HEK293 (cell line): ENCODE measurements around the gene COQ4.

Experiments used
- ATF2 ChIP-seq: fragments of 450-650 bp; formaldehyde crosslinking; IDR thresholded peaks from 2 replicates; pipeline ENCODE4 v1.5.1; 2016; ENCODE audit warnings: missing biosample characterization, missing genetic modification characterization, low read depth
- GLI2 ChIP-seq: fragments of 450-650 bp; formaldehyde crosslinking; IDR thresholded peaks from 2 replicates; pipeline ENCODE4; 2017; ENCODE audit warnings: missing biosample characterization, missing genetic modification characterization, low read depth, borderline replicate concordance
- GLI4 ChIP-seq: fragments of 450-650 bp; formaldehyde crosslinking; IDR thresholded peaks from 2 replicates; pipeline ENCODE4 v1.5.1; 2016; ENCODE audit warnings: missing biosample characterization, missing genetic modification characterization
- KLF16 ChIP-seq: fragments of 450-650 bp; formaldehyde crosslinking; IDR thresholded peaks from 2 replicates; pipeline ENCODE4 v1.5.1; 2017; ENCODE audit warnings: missing biosample characterization, missing genetic modification characterization
- SCRT1 ChIP-seq: fragments of 450-650 bp; formaldehyde crosslinking; IDR thresholded peaks from 2 replicates; pipeline ENCODE4 v1.5.1; 2016; ENCODE audit warnings: missing biosample characterization, missing genetic modification characterization, borderline replicate concordance
- YY1 ChIP-seq: fragments of 450-650 bp; formaldehyde crosslinking; IDR thresholded peaks from 2 replicates; pipeline ENCODE4 v1.5.1; 2018; ENCODE audit warnings: missing biosample characterization, missing genetic modification characterization
- ZBTB20 ChIP-seq: fragments of 450-650 bp; formaldehyde crosslinking; IDR thresholded peaks from 2 replicates; pipeline ENCODE4 v1.5.1; 2016; ENCODE audit warnings: missing biosample characterization, missing genetic modification characterization
- ZBTB21 ChIP-seq: fragments of 450-650 bp; formaldehyde crosslinking; IDR thresholded peaks from 2 replicates; pipeline ENCODE4 v1.5.1; 2017; ENCODE audit warnings: missing biosample characterization, missing genetic modification characterization
- ZBTB8A ChIP-seq: fragments of 450-650 bp; formaldehyde crosslinking; IDR thresholded peaks from 2 replicates; pipeline ENCODE4 v1.5.1; 2016; ENCODE audit warnings: missing biosample characterization, missing genetic modification characterization
- ZFHX2 ChIP-seq: fragments of 450-650 bp; formaldehyde crosslinking; conservative IDR thresholded peaks from 2 replicates; pipeline ENCODE4 v1.5.1; 2016; ENCODE audit warnings: missing biosample characterization, missing genetic modification characterization
- ZIC2 ChIP-seq: fragments of 450-650 bp; formaldehyde crosslinking; IDR thresholded peaks from 2 replicates; pipeline ENCODE4 v1.5.1; 2016; ENCODE audit warnings: missing biosample characterization, missing genetic modification characterization
- ZNF121 ChIP-seq: fragments of 450-650 bp; formaldehyde crosslinking; IDR thresholded peaks from 2 replicates; pipeline ENCODE4 v1.5.1; 2016; ENCODE audit warnings: missing biosample characterization, missing genetic modification characterization
- ZNF133 ChIP-seq: fragments of 450-650 bp; formaldehyde crosslinking; IDR thresholded peaks from 2 replicates; pipeline ENCODE4 v1.5.1; 2016; ENCODE audit warnings: missing biosample characterization, missing genetic modification characterization
- ZNF23 ChIP-seq: fragments of 450-650 bp; formaldehyde crosslinking; IDR thresholded peaks from 2 replicates; pipeline ENCODE4 v1.5.1; 2016; ENCODE audit warnings: missing biosample characterization, missing genetic modification characterization, borderline replicate concordance
- ZNF24 ChIP-seq: fragments of 450-650 bp; formaldehyde crosslinking; IDR thresholded peaks from 2 replicates; pipeline ENCODE4 v1.5.1; 2016; ENCODE audit warnings: missing biosample characterization, missing genetic modification characterization
- ZNF335 ChIP-seq: fragments of 450-650 bp; formaldehyde crosslinking; conservative IDR thresholded peaks from 2 replicates; pipeline ENCODE4 v1.5.1; 2016; ENCODE audit warnings: missing biosample characterization, missing genetic modification characterization
- ZNF354C ChIP-seq: fragments of 450-650 bp; formaldehyde crosslinking; IDR thresholded peaks from 2 replicates; pipeline ENCODE4 v1.5.1; 2016; ENCODE audit warnings: missing biosample characterization, missing genetic modification characterization, low read depth, borderline replicate concordance
- ZNF426 ChIP-seq: fragments of 450-650 bp; formaldehyde crosslinking; IDR thresholded peaks from 2 replicates; pipeline ENCODE4 v1.5.1; 2017; ENCODE audit warnings: missing biosample characterization, missing genetic modification characterization, mild to moderate bottlenecking, inconsistent platforms, moderate library complexity
- ZNF518A ChIP-seq: fragments of 450-650 bp; formaldehyde crosslinking; conservative IDR thresholded peaks from 2 replicates; pipeline ENCODE4 v1.5.1; 2016; ENCODE audit warnings: low read depth, missing biosample characterization, missing genetic modification characterization
- ZNF544 ChIP-seq: fragments of 450-650 bp; formaldehyde crosslinking; IDR thresholded peaks from 2 replicates; pipeline ENCODE4 v1.5.0; 2017; ENCODE audit warnings: missing biosample characterization, missing genetic modification characterization
- ZNF548 ChIP-seq: fragments of 450-650 bp; formaldehyde crosslinking; IDR thresholded peaks from 2 replicates; pipeline ENCODE4 v1.5.1; 2016; ENCODE audit warnings: missing biosample characterization, missing genetic modification characterization
- ZNF571 ChIP-seq: fragments of 450-650 bp; formaldehyde crosslinking; IDR thresholded peaks from 2 replicates; pipeline ENCODE4 v1.5.0; 2017; ENCODE audit warnings: missing biosample characterization, missing genetic modification characterization
- ZNF621 ChIP-seq: fragments of 450-650 bp; formaldehyde crosslinking; IDR thresholded peaks from 2 replicates; pipeline ENCODE4 v1.5.1; 2017; ENCODE audit warnings: missing biosample characterization, missing genetic modification characterization
- ZNF629 ChIP-seq: fragments of 450-650 bp; formaldehyde crosslinking; IDR thresholded peaks from 2 replicates; pipeline ENCODE4 v1.5.1; 2017; ENCODE audit warnings: missing biosample characterization, missing genetic modification characterization
- ZNF660 ChIP-seq: fragments of 450-650 bp; IDR thresholded peaks from 2 replicates; pipeline ENCODE4 v1.5.1; 2018; ENCODE audit warnings: missing biosample characterization, mild to moderate bottlenecking, missing genetic modification characterization
- ZNF670 ChIP-seq: fragments of 450-650 bp; formaldehyde crosslinking; IDR thresholded peaks from 2 replicates; pipeline ENCODE4 v1.5.1; 2016; ENCODE audit warnings: missing biosample characterization, missing genetic modification characterization, low read depth
- ZNF791 ChIP-seq: fragments of 450-650 bp; formaldehyde crosslinking; IDR thresholded peaks from 2 replicates; pipeline ENCODE4 v1.5.1; 2016; ENCODE audit warnings: missing biosample characterization, missing genetic modification characterization
- TF ChIP-seq, protein P1 (sequence below): fragments of 450-650 bp; formaldehyde crosslinking; IDR thresholded peaks from 2 replicates; pipeline ENCODE4 v1.5.1; 2016; ENCODE audit warnings: missing biosample characterization, missing genetic modification characterization, low read depth
- TF ChIP-seq, protein P2 (sequence below): fragments of 450-650 bp; formaldehyde crosslinking; IDR thresholded peaks from 2 replicates; pipeline ENCODE4 v1.5.1; 2017; ENCODE audit warnings: missing biosample characterization, missing genetic modification characterization

The COQ4 gene

DNA sequence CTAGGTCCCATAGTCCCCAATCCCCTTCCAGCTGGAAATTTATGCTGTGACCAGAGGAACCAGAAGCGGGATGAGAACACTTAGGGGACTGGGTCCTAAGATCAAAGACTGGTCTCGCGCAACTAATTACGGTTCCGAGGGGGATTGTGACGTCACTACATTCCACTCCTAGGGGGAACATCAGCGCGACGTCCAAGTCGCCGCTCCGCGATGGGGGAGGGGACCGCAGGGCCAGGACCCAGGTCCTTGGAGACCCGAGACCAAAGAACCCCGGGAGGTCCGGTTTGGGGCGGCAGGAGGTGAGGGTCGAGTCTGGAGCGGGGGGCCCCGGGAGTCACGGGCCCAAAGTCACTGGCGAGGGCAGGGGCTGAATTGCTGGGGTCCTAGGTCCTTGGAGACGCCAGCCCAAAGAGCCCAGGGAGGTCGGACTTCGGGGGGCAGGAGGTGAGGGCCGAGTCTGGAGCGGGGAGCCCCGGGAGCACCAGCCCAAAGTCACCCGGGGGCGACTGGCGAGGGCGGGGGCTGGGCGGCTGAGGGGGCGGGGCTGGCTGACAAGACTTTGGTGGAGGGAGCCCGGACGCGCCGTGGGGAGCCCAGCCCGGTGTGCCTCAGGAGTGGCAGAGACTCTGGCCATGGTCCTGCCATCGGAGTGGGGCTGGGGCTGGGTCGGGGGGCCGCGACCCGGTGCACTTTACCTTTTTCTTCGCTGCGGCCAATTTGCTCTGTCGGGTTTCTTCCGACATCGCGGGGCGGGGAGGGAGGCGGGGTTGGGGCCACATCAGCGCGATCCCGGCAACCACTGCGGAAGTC, 47.2 kb upstream of the COQ4 start, which contains the start of gene GOLGA2 (continued):
- TF ChIP-seq ZNF518A (no peak), YY1 (tag by site-specific recombination) (no peak), GLI4 (no peak), ZBTB21 (peak; percentile 61), ZNF544 (tag by site-specific recombination) (no peak), ZFHX2 (0 out of 2 replicates have a peak, but pooled peaks have one; percentile 14), ZNF670 (tag by site-specific recombination) (no peak), ZNF133 (tag by site-specific recombination) (no peak), ZBTB8A (tag by site-specific recombination) (no peak), ZNF548 (tag by site-specific recombination) (no peak), ZNF121 (tag by site-specific recombination) (no peak), ZNF660 (tag by site-specific recombination) (no peak), GLI2 (tag by site-specific recombination) (no peak), ZNF24 (tag by site-specific recombination) (no peak), ZBTB20 (tag by site-specific recombination) (peak; percentile 77), ZNF629 (peak; percentile 85), ZNF426 (tag by site-specific recombination) (no peak), ZNF571 (tag by site-specific recombination) (no peak), ZIC2 (peak; percentile 21; the same call in 1 of the 2 replicates), SCRT1 (no peak), ZNF621 (tag by site-specific recombination) (no peak), KLF16 (tag by site-specific recombination) (peak; percentile 41; the same call in 1 of the 2 replicates), ATF2 (tag by site-specific recombination) (peak; percentile 93), ZNF791 (tag by site-specific recombination) (no peak), ZNF335 (tag by site-specific recombination) (peak; percentile 85), ZNF23 (tag by site-specific recombination) (no peak), ZNF354C (tag by site-specific recombination) (no peak)
- TF ChIP-seq, protein P1, sequence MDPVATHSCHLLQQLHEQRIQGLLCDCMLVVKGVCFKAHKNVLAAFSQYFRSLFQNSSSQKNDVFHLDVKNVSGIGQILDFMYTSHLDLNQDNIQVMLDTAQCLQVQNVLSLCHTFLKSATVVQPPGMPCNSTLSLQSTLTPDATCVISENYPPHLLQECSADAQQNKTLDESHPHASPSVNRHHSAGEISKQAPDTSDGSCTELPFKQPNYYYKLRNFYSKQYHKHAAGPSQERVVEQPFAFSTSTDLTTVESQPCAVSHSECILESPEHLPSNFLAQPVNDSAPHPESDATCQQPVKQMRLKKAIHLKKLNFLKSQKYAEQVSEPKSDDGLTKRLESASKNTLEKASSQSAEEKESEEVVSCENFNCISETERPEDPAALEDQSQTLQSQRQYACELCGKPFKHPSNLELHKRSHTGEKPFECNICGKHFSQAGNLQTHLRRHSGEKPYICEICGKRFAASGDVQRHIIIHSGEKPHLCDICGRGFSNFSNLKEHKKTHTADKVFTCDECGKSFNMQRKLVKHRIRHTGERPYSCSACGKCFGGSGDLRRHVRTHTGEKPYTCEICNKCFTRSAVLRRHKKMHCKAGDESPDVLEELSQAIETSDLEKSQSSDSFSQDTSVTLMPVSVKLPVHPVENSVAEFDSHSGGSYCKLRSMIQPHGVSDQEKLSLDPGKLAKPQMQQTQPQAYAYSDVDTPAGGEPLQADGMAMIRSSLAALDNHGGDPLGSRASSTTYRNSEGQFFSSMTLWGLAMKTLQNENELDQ (tag by site-specific recombination), result no peak
- TF ChIP-seq, protein P2, sequence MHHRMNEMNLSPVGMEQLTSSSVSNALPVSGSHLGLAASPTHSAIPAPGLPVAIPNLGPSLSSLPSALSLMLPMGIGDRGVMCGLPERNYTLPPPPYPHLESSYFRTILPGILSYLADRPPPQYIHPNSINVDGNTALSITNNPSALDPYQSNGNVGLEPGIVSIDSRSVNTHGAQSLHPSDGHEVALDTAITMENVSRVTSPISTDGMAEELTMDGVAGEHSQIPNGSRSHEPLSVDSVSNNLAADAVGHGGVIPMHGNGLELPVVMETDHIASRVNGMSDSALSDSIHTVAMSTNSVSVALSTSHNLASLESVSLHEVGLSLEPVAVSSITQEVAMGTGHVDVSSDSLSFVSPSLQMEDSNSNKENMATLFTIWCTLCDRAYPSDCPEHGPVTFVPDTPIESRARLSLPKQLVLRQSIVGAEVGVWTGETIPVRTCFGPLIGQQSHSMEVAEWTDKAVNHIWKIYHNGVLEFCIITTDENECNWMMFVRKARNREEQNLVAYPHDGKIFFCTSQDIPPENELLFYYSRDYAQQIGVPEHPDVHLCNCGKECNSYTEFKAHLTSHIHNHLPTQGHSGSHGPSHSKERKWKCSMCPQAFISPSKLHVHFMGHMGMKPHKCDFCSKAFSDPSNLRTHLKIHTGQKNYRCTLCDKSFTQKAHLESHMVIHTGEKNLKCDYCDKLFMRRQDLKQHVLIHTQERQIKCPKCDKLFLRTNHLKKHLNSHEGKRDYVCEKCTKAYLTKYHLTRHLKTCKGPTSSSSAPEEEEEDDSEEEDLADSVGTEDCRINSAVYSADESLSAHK (tag by site-specific recombination), result no peak
